PFSK-1 (cell line): ENCODE results near the gene PLEKHG3.

Experiments
- FOXP2 ChIP-seq: optimal IDR thresholded peaks from 2 replicates; pipeline ENCODE3; 2011; ENCODE audit warnings: borderline replicate concordance, control low read depth, inconsistent platforms; ENCODE audit not compliant: insufficient read depth; ENCODE audit errors: extremely low read length, extremely low read depth
- POLR2AphosphoS5 ChIP-seq: IDR thresholded peaks from 2 replicates; pipeline ENCODE4 v1.6.1; 2012; ENCODE audit warnings: low read depth, mild to moderate bottlenecking, control low read depth, low read length, moderate library complexity
- REST ChIP-seq, 2 experiments: IDR thresholded peaks; 2 replicates each; pipeline versions ENCODE4 v1.6.1 to v1.8.0; 2011 to 2012; ENCODE audit warnings: low read depth in 2 of 2, low read length in 2 of 2, control low read depth in 1 of 2, inconsistent platforms in 1 of 2, mild to moderate bottlenecking in 1 of 2, moderate library complexity in 1 of 2; ENCODE audit not compliant: insufficient read depth in 1 of 2
- SIN3A ChIP-seq: IDR thresholded peaks from 2 replicates; pipeline ENCODE4 v1.6.1; 2012; ENCODE audit warnings: mild to moderate bottlenecking, low read length, moderate library complexity, borderline replicate concordance; ENCODE audit not compliant: insufficient read depth
- TAF1 ChIP-seq: IDR thresholded peaks from 2 replicates; pipeline ENCODE4 v1.6.1; 2012; ENCODE audit warnings: low read length, control low read depth, borderline replicate concordance; ENCODE audit not compliant: insufficient read depth

Gene PLEKHG3

GRCh38 chr14:64692986-64693809 lies 11.0 kb upstream of the PLEKHG3 start:
- TF ChIP-seq REST (IDR thresholded peaks at IDR 0.05; ENCODE audit: insufficient read depth in 1 of 2, low read depth in 2 of 2, low read length in 2 of 2) (no peak), TAF1 (no peak), FOXP2 (no peak), POLR2AphosphoS5 (no peak), SIN3A (no peak)

DNA sequence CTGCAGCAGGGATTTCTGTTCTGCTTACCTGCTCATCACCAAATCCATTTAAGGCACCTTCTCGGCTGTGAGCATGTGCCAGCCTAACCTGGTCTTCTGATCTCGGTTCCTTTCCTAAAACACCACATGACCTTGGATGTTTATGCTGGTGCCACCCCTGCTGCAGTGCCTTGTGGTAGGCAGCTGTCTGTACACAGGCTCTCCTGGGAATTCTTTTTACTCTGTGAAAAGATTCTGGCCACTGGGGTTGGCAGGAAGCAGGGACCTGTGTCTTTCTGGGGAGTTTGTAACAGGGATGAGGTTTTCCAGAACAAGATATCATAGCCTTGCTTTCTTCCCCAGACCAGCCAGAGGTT lies 10.4 kb upstream of the PLEKHG3 start:
- no peak for TF ChIP-seq REST (IDR thresholded peaks at IDR 0.05; ENCODE audit: insufficient read depth in 1 of 2, low read depth in 2 of 2, low read length in 2 of 2)
- TF ChIP-seq FOXP2, result no peak
- no peak for TF ChIP-seq TAF1
- TF ChIP-seq POLR2AphosphoS5, result no peak
- TF ChIP-seq SIN3A, result no peak

GRCh38 chr14:64695071-64695470 lies 9.2 kb upstream of the PLEKHG3 start:
- no peak for TF ChIP-seq SIN3A
- no peak for TF ChIP-seq TAF1
- no peak for TF ChIP-seq FOXP2
- TF ChIP-seq POLR2AphosphoS5, result no peak
- TF ChIP-seq REST (IDR thresholded peaks at IDR 0.05; ENCODE audit: insufficient read depth in 1 of 2, low read depth in 2 of 2, low read length in 2 of 2), result no peak

GRCh38 chr14:64696355-64696857 lies 7.8 kb upstream of the PLEKHG3 start:
- TF ChIP-seq TAF1, result no peak
- TF ChIP-seq FOXP2, result no peak
- TF ChIP-seq SIN3A, result no peak
- no peak for TF ChIP-seq REST (IDR thresholded peaks at IDR 0.05; ENCODE audit: insufficient read depth in 1 of 2, low read depth in 2 of 2, low read length in 2 of 2)
- no peak for TF ChIP-seq POLR2AphosphoS5

DNA sequence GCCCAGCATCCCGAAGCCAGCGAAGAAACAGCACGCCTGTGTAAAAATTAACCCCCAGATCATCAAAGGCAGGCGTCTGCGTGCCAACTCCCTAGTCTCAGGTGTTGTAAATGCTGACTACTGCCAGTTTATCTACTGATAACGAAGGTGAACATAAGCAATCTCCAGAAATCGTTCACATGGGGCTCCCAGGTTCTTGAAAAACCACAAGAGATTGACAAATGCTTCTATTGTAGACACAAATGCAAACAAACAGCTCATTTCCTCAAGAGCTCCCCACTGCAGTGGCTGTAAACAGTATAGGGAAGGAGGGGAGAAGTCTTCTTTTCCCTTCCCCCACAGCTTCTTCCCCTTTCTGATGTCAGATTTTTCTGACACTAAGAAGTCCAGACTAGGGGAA lies 5.3 kb upstream of the PLEKHG3 start:
- no peak for TF ChIP-seq FOXP2
- no peak for TF ChIP-seq SIN3A
- no peak for TF ChIP-seq REST (IDR thresholded peaks at IDR 0.05; ENCODE audit: insufficient read depth in 1 of 2, low read depth in 2 of 2, low read length in 2 of 2)
- no peak for TF ChIP-seq POLR2AphosphoS5
- no peak for TF ChIP-seq TAF1
